WTC11 (cell line): ENCODE results near the gene SAG.

ENCODE experiments used
- ATF6 ChIP-seq: sonication (generic); formaldehyde crosslinking; IDR thresholded peaks from 2 replicates; pipeline ENCODE4 v1.8.1; 2023; ENCODE audit warnings: mild to moderate bottlenecking, missing genetic modification reagents
- CTCF ChIP-seq: fragments of 200-600 bp; IDR thresholded peaks from 2 replicates; pipeline ENCODE4 v1.8.0; 2022; ENCODE audit warnings: antibody characterized with exemption
- EMX1 ChIP-seq: fragments of 250-450 bp; sonication (Bioruptor Pico); IDR thresholded peaks from 2 replicates; pipeline ENCODE4 v1.8.0; 2021; ENCODE audit warnings: mild to moderate bottlenecking
- NR1H2 ChIP-seq: sonication (generic); formaldehyde crosslinking; IDR thresholded peaks from 2 replicates; pipeline ENCODE4 v1.9.0; 2021; ENCODE audit warnings: mild to moderate bottlenecking, moderate library complexity, missing genetic modification reagents
- USF1 ChIP-seq: sonication (generic); formaldehyde crosslinking; IDR thresholded peaks from 2 replicates; pipeline ENCODE4 v1.8.0; 2022; ENCODE audit warnings: mild to moderate bottlenecking, missing genetic modification reagents
- ZNF317 ChIP-seq: sonication (generic); formaldehyde crosslinking; IDR thresholded peaks from 2 replicates; pipeline ENCODE4 v1.8.1; 2023; ENCODE audit warnings: low read depth, mild to moderate bottlenecking, moderate library complexity, missing genetic modification reagents, borderline replicate concordance

- TF ChIP-seq ATF6 (CRISPR knock-in tag) (no peak), NR1H2 (CRISPR knock-in tag) (no peak), CTCF (no peak), EMX1 (no peak), ZNF317 (CRISPR knock-in tag) (no peak), USF1 (no peak)
Measured at GRCh38 chr2:233312874-233313273, 5.3 kb downstream of the SAG start.
